H1 (cell line): ENCODE results near the gene FIP1L1. TPM values are rescaled to one million over a fixed set of nuclear protein-coding genes. Genes with fewer than 3 reads are reported as not detected.
A peak's percentile ranks its signal among the peaks of the same experiment; 100 is the strongest.

ENCODE experiments used
- CTCF ChIA-PET: fragments of 300-600 bp; sonication (Branson Sonifier 250); formaldehyde crosslinking; loops from one replicate; lab custom pipeline; 2021; ENCODE audit not compliant: partially characterized antibody; lab: Charles Lee
- POLR2A ChIA-PET: fragments of 300-600 bp; sonication (Branson Sonifier 250); formaldehyde crosslinking; loops from one replicate; lab custom pipeline; 2021; ENCODE audit warnings: inconsistent platforms; ENCODE audit not compliant: partially characterized antibody; lab: Charles Lee
- DNase-seq, 2 experiments: peaks; one replicate each; pipeline versions ENCODE4 v3.0.0 to v3.0.0-alpha.2; 2010 to 2022; ENCODE audit warnings: low spot score in 2 of 2, low read depth in 1 of 2, mixed read lengths in 1 of 2
- FAIRE-seq: peaks from 2 replicates; lab custom pipeline; 2011; peaks lifted over from hg19 to GRCh38; lab: Jason Lieb, UNC
- H2AFZ ChIP-seq: 2 replicates; pipeline ENCODE4 v1.8.1; 2012; ENCODE audit warnings: low read length, inconsistent platforms
- H2AK5ac ChIP-seq: 2 replicates; pipeline ENCODE4 v1.6.1; 2013; ENCODE audit warnings: low read depth, low read length
- H2BK120ac ChIP-seq: replicated peaks from 2 replicates; pipeline ENCODE3; 2013; ENCODE audit warnings: low read depth, low read length, inconsistent platforms
- H2BK12ac ChIP-seq: 2 replicates; pipeline ENCODE4 v1.6.1; 2013; ENCODE audit warnings: low read depth, low read length
- H2BK15ac ChIP-seq: 2 replicates; pipeline ENCODE4 v1.6.1; 2013; ENCODE audit warnings: low read length
- H2BK20ac ChIP-seq: 2 replicates; pipeline ENCODE4 v1.6.1; 2013; ENCODE audit warnings: low read length
- H2BK5ac ChIP-seq: 2 replicates; pipeline ENCODE4 v1.6.1; 2013; ENCODE audit warnings: low read depth, low read length
- H3K14ac ChIP-seq: 2 replicates; pipeline ENCODE4 v1.6.1; 2013; ENCODE audit warnings: inconsistent platforms; ENCODE audit not compliant: insufficient read length
- H3K18ac ChIP-seq: 2 replicates; pipeline ENCODE4 v1.6.1; 2013; ENCODE audit warnings: low read length; ENCODE audit errors: extremely low read depth
- H3K23ac ChIP-seq: 2 replicates; pipeline ENCODE4 v1.6.1; 2013; ENCODE audit warnings: inconsistent platforms; ENCODE audit not compliant: insufficient read length
- H3K23me2 ChIP-seq: 2 replicates; pipeline ENCODE4 v1.6.1; 2013; ENCODE audit warnings: low read depth, low read length
- H3K27ac ChIP-seq: 2 replicates; pipeline ENCODE4 v1.6.1; 2011; ENCODE audit warnings: low read depth, low read length, inconsistent platforms
- H3K27me3 ChIP-seq, 4 experiments: replicated peaks in 1 of 4; 1 replicate in 1 of 4; 2 replicates in 3 of 4; pipeline versions ENCODE4 v1.6.1 to v1.8.1; 2011 to 2013; ENCODE audit warnings: low read length in 3 of 4, mild to moderate bottlenecking in 3 of 4, inconsistent platforms in 2 of 4, mixed read lengths in 2 of 4, moderate library complexity in 1 of 4; ENCODE audit not compliant: control insufficient read depth in 3 of 4, insufficient read depth in 3 of 4; ENCODE audit errors: extremely low read depth in 1 of 4
- H3K36me3 ChIP-seq, 4 experiments: 2 replicates each; pipeline versions ENCODE4 v1.6.1 to v1.8.1; 2011 to 2013; ENCODE audit warnings: mild to moderate bottlenecking in 4 of 4, low read length in 3 of 4, moderate library complexity in 2 of 4, control low read depth in 1 of 4, inconsistent platforms in 1 of 4; ENCODE audit not compliant: insufficient read depth in 4 of 4, control insufficient read depth in 2 of 4
- H3K4ac ChIP-seq: replicated peaks from 2 replicates; pipeline ENCODE3; 2013; ENCODE audit warnings: low read length, low read depth, mixed read lengths, inconsistent platforms; ENCODE audit not compliant: insufficient read length
- H3K4me1 ChIP-seq, 4 experiments: replicated peaks in 1 of 4; 1 replicate in 1 of 4; 2 replicates in 3 of 4; pipeline versions ENCODE4 v1.6.1 to v1.8.1; 2011 to 2013; ENCODE audit warnings: low read length in 3 of 4, inconsistent platforms in 2 of 4, mixed read lengths in 1 of 4; ENCODE audit not compliant: insufficient read depth in 4 of 4, control insufficient read depth in 3 of 4
- H3K4me2 ChIP-seq, 2 experiments: 2 replicates each; pipeline versions ENCODE4 v1.6.1 to v1.8.1; 2011 to 2013; ENCODE audit warnings: low read depth in 2 of 2, low read length in 2 of 2, control low read depth in 1 of 2, inconsistent platforms in 1 of 2, mild to moderate bottlenecking in 1 of 2; ENCODE audit not compliant: insufficient read depth in 1 of 2
- H3K4me3 ChIP-seq, 4 experiments: fragments of 200-600, 300-600 bp in 1 of 4; sonication (generic), shearing (Covaris generic), sonication (Bioruptor Twin) in 1 of 4; 2 replicates each; pipeline versions ENCODE4 v1.5.1 to v1.8.1; 2011 to 2016; ENCODE audit warnings: low read length in 4 of 4, low read depth in 3 of 4, control low read depth in 2 of 4, inconsistent platforms in 2 of 4, mild to moderate bottlenecking in 2 of 4, mixed read lengths in 1 of 4, moderate library complexity in 1 of 4; ENCODE audit not compliant: insufficient read depth in 2 of 4; ENCODE audit errors: extremely low read depth in 1 of 4
- H3K56ac ChIP-seq: replicated peaks from 2 replicates; pipeline ENCODE3; 2013; ENCODE audit warnings: low read depth, mild to moderate bottlenecking, mixed read lengths, low read length, inconsistent platforms; ENCODE audit not compliant: insufficient read length
- H3K79me1 ChIP-seq: 2 replicates; pipeline ENCODE4 v1.6.1; 2013; ENCODE audit warnings: low read depth, low read length, control low read depth
- H3K79me2 ChIP-seq, 2 experiments: 2 replicates each; pipeline versions ENCODE4 v1.6.1 to v1.8.1; 2012 to 2013; ENCODE audit warnings: low read length in 2 of 2, mild to moderate bottlenecking in 2 of 2, inconsistent platforms in 1 of 2; ENCODE audit not compliant: insufficient read depth in 2 of 2, control insufficient read depth in 1 of 2
- H3K9ac ChIP-seq, 4 experiments: replicated peaks in 1 of 4; 1 replicate in 1 of 4; 2 replicates in 3 of 4; pipeline versions ENCODE4 v1.6.1 to v1.8.1; 2011 to 2013; ENCODE audit warnings: low read depth in 3 of 4, low read length in 3 of 4, control low read depth in 2 of 4, mild to moderate bottlenecking in 2 of 4, moderate library complexity in 2 of 4, inconsistent platforms in 1 of 4; ENCODE audit errors: extremely low read depth in 1 of 4
- H3K9me3 ChIP-seq, 2 experiments: 2 replicates each; pipeline versions ENCODE4 v1.6.1 to v1.8.1; 2012 to 2013; ENCODE audit warnings: mild to moderate bottlenecking in 2 of 2, moderate library complexity in 2 of 2, control low read depth in 1 of 2, inconsistent platforms in 1 of 2, low read depth in 1 of 2, low read length in 1 of 2, mixed read lengths in 1 of 2; ENCODE audit not compliant: insufficient read depth in 2 of 2
- H4K20me1 ChIP-seq, 2 experiments: replicated peaks in 1 of 2; 2 replicates each; pipeline versions ENCODE3 to v1.8.1; 2011 to 2013; ENCODE audit warnings: inconsistent platforms in 2 of 2, low read length in 2 of 2, mild to moderate bottlenecking in 1 of 2; ENCODE audit not compliant: insufficient read depth in 2 of 2, control insufficient read depth in 1 of 2
- H4K5ac ChIP-seq: 2 replicates; pipeline ENCODE4 v1.6.1; 2013; ENCODE audit warnings: low read length, low read depth, mixed read lengths, inconsistent platforms; ENCODE audit not compliant: insufficient read length
- H4K8ac ChIP-seq: 2 replicates; pipeline ENCODE4 v1.8.0; 2013; ENCODE audit warnings: mild to moderate bottlenecking, moderate library complexity, low read length, inconsistent platforms; ENCODE audit not compliant: insufficient read depth; ENCODE audit errors: extremely low read depth
- H4K91ac ChIP-seq: replicated peaks from 2 replicates; pipeline ENCODE3; 2013; ENCODE audit warnings: low read length, mixed read lengths, inconsistent platforms; ENCODE audit not compliant: insufficient read length
- BACH1 ChIP-seq: IDR thresholded peaks from 2 replicates; pipeline ENCODE4 v1.6.1; 2012; ENCODE audit warnings: low read length, improper control_type of control experiment
- CBX8 ChIP-seq: fragments of 300-800, 300-1000 bp; sonication (generic); IDR thresholded peaks from 2 replicates; pipeline ENCODE4 v1.7.1; 2016; ENCODE audit warnings: low read depth, low read length, borderline replicate concordance
- GABPA ChIP-seq: IDR thresholded peaks from 2 replicates; pipeline ENCODE4 v1.6.1; 2011; ENCODE audit warnings: mild to moderate bottlenecking, low read length, moderate library complexity, borderline replicate concordance; ENCODE audit not compliant: insufficient read depth
- KDM4A ChIP-seq: IDR thresholded peaks from one replicate; pipeline ENCODE4 v1.7.1; 2012; ENCODE audit warnings: low read depth, mild to moderate bottlenecking, moderate library complexity, low read length, inconsistent platforms; ENCODE audit not compliant: severe bottlenecking
- NANOG ChIP-seq: IDR thresholded peaks from 2 replicates; pipeline ENCODE4 v1.6.1; 2011; ENCODE audit warnings: low read length, low read depth, mild to moderate bottlenecking, inconsistent platforms; ENCODE audit not compliant: insufficient read depth, poor library complexity, severe bottlenecking
- NRF1 ChIP-seq: IDR thresholded peaks from 2 replicates; pipeline ENCODE4 v1.6.1; 2011; ENCODE audit warnings: mild to moderate bottlenecking, low read depth, low read length, improper control_type of control experiment
- POLR2AphosphoS5 ChIP-seq: IDR thresholded peaks from 2 replicates; pipeline ENCODE4 v1.6.1; 2011; ENCODE audit warnings: low read depth, low read length
- SAP30 ChIP-seq: fragments of 300-600 bp; sonication (generic); IDR thresholded peaks from 2 replicates; pipeline ENCODE4 v1.7.1; 2012; ENCODE audit warnings: low read length, moderate library complexity, mild to moderate bottlenecking, inconsistent platforms; ENCODE audit not compliant: insufficient read depth, insufficient replicate concordance
- TAF1 ChIP-seq: IDR thresholded peaks from 2 replicates; pipeline ENCODE4 v1.6.1; 2011; ENCODE audit warnings: mild to moderate bottlenecking, low read depth, low read length
- WGBS, 2 experiments: shearing (Covaris generic) in 1 of 2; methylation state at CpG; one replicate each; pipeline versions ENCODE4 v1.1.6 to v1.1.7; 2013 to 2015; ENCODE audit warnings: low lambda C conversion rate in 2 of 2, mixed read lengths in 2 of 2, inconsistent platforms in 1 of 2, low coverage in 1 of 2, missing lambda C conversion rate in 1 of 2; ENCODE audit not compliant: insufficient replicate concordance in 2 of 2, insufficient coverage in 1 of 2, insufficient read length in 1 of 2; ENCODE audit errors: extremely low coverage in 1 of 2, missing lambda C conversion rate in 1 of 2; 5-methylcytosine and 5-hydroxymethylcytosine counted together
- polyA plus RNA-seq, 7 experiments: library from polyadenylated mRNA; depleted of rRNA in 3 of 7; stranded (reverse) in 5 of 7; unstranded in 2 of 7; fragments of >200 nt in 5 of 7; fragments of 200-250 nt in 2 of 7; gene quantifications; 1 replicate in 5 of 7; 2 replicates in 1 of 7; 4 replicates in 1 of 7; pipeline versions ENCODE4 v1.2.1 to v1.2.3, GENCODE V29; 2011 to 2013; ENCODE audit warnings: missing spikeins in 2 of 7, mixed read lengths in 2 of 7
- total RNA-seq: library from RNA; stranded (reverse); fragmentation: NEBNext Ultra II Directional; extraction: Animal tissue kit (Norgen Biotek cat#: 25700); gene quantifications from 2 replicates; pipeline ENCODE4 v1.2.1, GENCODE V29; 2021

The FIP1L1 gene
- total and polyA plus RNA-seq, 2 of the 8 experiments (the other 6 are each of a cell fraction or from before 2014, with no cell fraction given): 19.5 to 53.7 TPM

DNA sequence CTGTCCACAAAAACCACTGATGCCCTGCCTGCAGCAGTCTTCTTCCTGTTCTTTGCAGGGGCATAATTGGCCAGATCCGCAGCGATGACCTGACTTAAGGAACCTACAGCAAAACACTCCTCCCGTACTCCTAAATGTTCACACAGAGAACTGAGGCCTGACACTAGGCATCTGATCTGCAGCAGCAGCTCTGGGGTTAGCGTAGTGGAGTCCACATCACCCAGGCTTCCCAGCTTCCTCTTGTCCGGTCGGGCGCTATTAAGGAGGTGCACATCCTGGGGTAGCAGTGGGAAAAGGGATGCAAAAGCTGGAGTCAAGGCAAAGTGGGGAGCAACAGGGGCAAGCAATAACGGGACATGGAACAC is 12.3 kb upstream of the FIP1L1 start:
- Histone ChIP-seq H3K4me1 (0 out of 7 replicates have a peak, but pooled peaks cover 0 to 2% (median 0%) of the 10 kb centered on the region in 4 experiments), H4K91ac (no peak overlapping the region), H3K14ac (no peak overlapping the region), H3K4me3 (peak overlapping the region; percentile 74 to 99 (median 97)), H3K27ac (no peak overlapping the region), H2BK15ac (no peak overlapping the region), H3K23ac (no peak overlapping the region), H3K18ac (no peak overlapping the region), H3K4ac (no peak overlapping the region), H3K23me2 (peaks cover 13% of the 10 kb centered on the region; the same call in 1 of the 2 replicates), H2BK12ac (no peak overlapping the region), H4K5ac (no peak overlapping the region), H4K20me1 (no peaks in the 10 kb centered on the region), H3K36me3 (no peaks in the 10 kb centered on the region), H2BK20ac (no peak overlapping the region), H3K79me2 (no peaks in the 10 kb centered on the region), H2AFZ (peak overlapping the region; percentile 92), H2BK5ac (no peak overlapping the region), H3K56ac (no peak overlapping the region), H3K27me3 (peaks cover 2 to 8% (median 3%) of the 10 kb centered on the region in 4 experiments; a peak in 5 of 7 replicates), H3K9me3 (no peaks in the 10 kb centered on the region), H3K4me2 (peak overlapping the region; percentile 78 to 97), H3K9ac (peak overlapping the region in 3 of 4 experiments; percentile 6 to 48 (median 14); a peak in 4 of 7 replicates), H2AK5ac (no peak overlapping the region), H3K79me1 (no peaks in the 10 kb centered on the region), H2BK120ac (no peak overlapping the region), H4K8ac (peak overlapping the region; percentile 39; the same call in 1 of the 2 replicates)
- DNase-seq: no peak
- TF ChIP-seq GABPA (no peak), BACH1 (no peak), KDM4A (no peak), NRF1 (no peak), CBX8 (no peak), SAP30 (no peak), POLR2AphosphoS5 (no peak), NANOG (no peak), TAF1 (no peak)
- ChIA-PET POLR2A (no interaction called here), CTCF (interaction anchor here (0.9 kb wide), 1 partner anchor 349 kb away, joined by 5 read pairs; no protein-coding TSS in a partner anchor)
- 5% methylated on average over 8 of the region's 8 CpGs; no CpG with 5 or more reads in 1 of the 2 experiments for WGBS, 2 experiments
- no peak for FAIRE-seq
